Neural cell (in vitro differentiated cells): ENCODE data around the gene RHOT2.

Source experiments
- EZH2 ChIP-seq: fragments of 200-600, 300-800 bp; shearing (Covaris generic), sonication (generic); IDR thresholded peaks from 2 replicates; pipeline ENCODE4 v1.6.1; 2014; ENCODE audit warnings: antibody characterized with exemption, low read length, borderline replicate concordance, mild to moderate bottlenecking; ENCODE audit not compliant: insufficient read depth, poor library complexity, severe bottlenecking
- RAD21 ChIP-seq: fragments of 450-650 bp; conservative IDR thresholded peaks from 2 replicates; pipeline ENCODE4 v1.6.1; 2014; ENCODE audit warnings: antibody characterized with exemption, mild to moderate bottlenecking, moderate library complexity

DNA sequence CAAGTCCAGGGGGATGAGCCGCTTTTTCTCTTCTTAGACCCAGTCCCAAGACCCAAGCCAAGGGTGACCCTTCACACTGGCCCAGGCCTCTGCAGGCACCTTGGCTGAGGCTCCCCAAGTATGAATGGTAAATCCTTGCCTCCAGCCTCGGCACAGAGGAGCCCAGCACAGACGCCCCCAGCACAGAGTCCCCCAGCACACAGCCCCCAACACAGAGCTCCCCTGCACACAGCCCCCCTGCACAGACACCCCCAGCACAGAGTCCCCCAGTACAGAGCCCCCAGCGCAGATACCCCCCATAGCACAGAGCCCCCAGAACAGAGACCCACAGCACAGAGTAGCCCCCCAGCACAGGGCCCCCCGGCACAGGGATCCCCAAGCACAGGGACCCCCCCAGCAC, 27.3 kb upstream of the RHOT2 start:
- TF ChIP-seq EZH2 (no peak), RAD21 (no peak)
